Measurements from ENCODE around the gene FBL.

- TF ChIP-seq POLR2A (IDR thresholded peaks at IDR 0.05): no peak
- no peak for TF ChIP-seq CTCF (IDR thresholded peaks at IDR 0.05)
Observed at GRCh38 chr19:39795001-39795400, 51.2 kb downstream of the FBL start.
